Skin of body (tissue), 2 donors: Measurements from ENCODE around the gene PLCB1. TPM values are rescaled to one million over a fixed set of nuclear protein-coding genes. Genes with fewer than 3 reads are reported as not detected.

Experiments
- DNase-seq: peaks from one replicate; lab custom pipeline; 2025; lab: John Stamatoyannopoulos, UW
- total RNA-seq: library from RNA; depleted of rRNA; stranded (reverse); fragments of >200 nt; gene quantifications from one replicate; pipeline ENCODE4 v1.2.3, GENCODE V29; 2014

PLCB1 gene
- total RNA-seq, 1 donor from 2014 or later = 23.8 TPM

DNA sequence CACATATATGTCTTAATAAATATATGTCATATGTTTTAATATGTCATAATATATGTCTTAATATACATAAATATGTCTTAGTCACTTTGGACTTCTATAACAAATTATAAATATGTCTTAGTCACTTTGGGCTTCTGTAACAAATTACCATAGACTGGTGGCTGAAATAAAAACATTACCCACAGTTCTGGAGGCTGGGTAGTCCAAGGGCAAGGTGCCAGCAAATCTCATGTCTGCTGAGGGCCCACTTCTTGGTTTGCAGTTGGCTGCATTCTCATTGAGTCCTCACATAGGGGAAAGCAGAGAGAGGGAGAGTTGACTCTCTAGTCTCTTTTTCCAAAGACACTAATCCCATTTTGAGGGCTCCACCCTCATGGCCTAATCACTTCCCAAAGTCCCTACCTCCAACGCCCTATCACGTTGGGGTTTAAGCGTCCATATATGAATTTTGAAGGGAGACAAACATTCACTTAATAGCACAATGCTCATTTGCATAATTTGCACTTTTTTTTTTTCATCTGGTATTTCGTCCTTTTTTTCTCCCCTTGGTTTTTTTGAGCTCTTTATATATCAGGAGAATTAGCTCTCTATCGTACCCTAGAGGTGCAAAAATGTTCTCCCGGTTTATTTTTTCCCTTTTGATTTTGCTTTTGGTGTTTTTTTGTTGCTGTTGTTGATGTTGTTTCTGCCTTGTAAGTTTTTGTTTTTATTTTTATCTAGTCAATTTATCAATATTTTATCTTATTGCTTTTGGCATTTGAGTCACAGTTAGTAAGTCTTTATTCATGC lies 266.4 kb downstream of the PLCB1 start:
- DNase-seq = no peak

DNA sequence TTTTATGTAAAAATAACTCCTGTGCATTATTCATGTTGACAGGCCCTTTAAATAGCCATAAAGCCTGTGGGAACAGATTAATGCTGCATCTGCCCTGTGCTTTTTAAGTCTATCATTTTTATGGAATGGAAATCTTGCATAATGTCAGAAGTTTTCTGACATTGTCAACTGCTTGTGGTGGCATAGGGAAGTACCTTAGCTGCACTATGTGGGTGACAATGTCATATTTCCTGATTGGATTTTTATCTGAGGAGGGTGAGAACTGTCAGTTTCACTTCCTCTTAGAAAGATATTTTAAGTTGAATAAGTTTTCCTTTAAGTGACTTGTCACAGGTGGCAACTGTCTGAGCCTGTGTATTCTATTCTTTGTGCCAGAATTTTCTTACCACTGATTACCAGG lies 267.9 kb downstream of the PLCB1 start:
- no peak for DNase-seq

DNA sequence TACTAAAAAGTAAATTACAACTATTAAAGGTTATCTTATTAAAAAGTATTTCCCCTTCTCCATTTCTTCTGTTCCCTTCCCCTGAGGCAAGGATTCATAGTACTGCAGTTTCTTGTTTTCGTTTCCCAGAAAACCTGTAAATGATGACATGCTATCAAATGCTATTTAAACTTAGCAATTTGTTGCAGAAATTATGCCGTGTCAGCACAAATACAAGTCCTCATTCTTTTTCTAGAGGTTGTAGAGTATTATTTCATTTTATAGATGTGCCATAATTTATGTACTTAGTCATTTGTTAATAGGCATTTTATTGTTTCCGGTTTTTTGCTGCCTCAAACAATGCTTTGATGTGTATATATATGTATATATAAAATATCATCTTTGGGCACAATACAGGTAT lies 268.4 kb downstream of the PLCB1 start:
- DNase-seq = no peak

DNA sequence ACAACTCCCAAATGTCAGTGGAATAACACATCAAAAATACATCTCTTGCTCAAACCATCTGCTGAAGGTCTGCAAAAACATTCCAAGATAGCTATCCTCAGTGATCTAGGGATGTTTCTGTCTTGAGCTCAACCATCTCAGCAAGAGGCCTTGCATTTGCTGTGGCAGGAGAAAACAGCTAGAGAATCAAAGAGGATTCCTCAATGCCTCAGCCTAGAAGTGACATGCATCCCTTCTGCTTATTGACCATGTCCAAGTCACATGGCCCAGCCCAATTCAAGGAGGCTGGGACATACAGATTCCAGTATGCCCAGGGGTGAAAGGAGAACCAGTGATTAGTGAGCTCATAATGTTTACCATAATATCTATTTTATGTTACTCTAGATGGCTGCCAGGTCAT lies 269.5 kb downstream of the PLCB1 start:
- no peak for DNase-seq

DNA sequence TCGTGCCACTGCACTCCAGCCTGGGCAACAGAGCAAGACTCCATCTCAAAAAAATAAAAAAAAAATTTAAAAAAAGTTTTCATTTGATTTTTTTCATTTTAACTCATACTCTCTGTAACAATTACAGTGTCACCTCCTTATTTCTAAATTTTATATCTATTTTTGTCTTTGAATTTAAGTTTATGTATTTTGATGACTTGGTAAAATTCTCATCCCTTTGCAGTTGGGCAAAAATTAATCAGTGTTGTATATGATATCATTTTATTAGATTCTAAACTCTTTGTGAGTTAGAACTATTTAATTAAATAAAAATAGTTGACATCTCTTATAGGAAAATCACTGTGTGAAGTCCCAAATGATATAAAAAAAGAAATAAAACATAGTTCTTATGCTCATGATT lies 270.7 kb downstream of the PLCB1 start:
- no peak for DNase-seq

DNA sequence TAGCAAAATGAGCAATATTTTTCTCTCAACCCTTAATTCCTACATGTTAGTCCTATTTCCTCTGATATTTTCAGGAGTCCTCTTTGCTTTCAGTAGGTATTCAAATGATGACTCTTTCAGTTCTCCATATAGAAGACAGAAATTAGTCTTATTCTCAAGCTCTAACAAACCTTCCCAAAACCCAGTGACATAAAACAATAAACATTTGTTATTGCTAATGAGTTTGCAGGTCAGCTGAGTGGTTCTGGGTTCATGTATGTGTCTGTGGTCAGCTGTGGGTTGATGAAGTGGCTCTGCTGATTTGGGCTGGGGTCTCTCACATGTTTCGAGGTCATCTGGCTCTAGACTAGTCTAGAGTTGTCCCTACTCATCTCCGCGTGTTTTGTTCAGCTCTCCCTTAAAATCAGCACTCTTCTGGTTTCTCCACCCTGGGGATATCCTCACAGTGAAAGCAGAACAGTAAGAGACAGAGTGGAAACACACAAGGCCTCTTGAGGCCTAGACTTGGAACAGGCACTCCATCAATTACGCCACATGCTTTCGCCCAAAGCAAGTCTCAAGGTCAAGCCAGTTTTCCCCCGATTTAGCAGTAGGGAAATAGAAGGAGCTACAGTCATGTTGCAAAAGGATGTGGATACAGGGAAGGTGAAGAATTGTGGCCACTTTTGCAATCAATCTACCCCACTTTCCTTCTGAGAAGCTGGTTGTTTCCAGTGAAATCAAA lies 273.0 kb downstream of the PLCB1 start:
- no peak for DNase-seq

DNA sequence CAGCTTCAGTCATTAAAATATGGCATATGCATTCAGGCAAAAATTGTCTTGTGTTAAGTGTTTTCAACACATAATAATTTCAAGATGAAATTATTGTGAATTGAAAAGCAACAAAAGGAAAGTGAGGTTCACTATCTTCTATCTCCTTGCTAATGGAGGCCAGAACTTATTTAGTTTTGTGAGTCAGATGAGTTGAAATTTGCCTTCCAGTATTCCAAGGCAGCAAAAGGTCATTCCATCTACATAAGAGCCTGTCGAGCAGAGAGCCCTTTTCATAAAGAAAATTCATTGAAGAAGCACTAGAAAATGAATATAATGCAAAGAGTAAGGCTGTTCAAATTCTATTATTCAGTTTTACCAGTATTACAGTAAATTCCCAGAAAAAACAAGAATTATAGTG lies 274.3 kb downstream of the PLCB1 start:
- DNase-seq = no peak

DNA sequence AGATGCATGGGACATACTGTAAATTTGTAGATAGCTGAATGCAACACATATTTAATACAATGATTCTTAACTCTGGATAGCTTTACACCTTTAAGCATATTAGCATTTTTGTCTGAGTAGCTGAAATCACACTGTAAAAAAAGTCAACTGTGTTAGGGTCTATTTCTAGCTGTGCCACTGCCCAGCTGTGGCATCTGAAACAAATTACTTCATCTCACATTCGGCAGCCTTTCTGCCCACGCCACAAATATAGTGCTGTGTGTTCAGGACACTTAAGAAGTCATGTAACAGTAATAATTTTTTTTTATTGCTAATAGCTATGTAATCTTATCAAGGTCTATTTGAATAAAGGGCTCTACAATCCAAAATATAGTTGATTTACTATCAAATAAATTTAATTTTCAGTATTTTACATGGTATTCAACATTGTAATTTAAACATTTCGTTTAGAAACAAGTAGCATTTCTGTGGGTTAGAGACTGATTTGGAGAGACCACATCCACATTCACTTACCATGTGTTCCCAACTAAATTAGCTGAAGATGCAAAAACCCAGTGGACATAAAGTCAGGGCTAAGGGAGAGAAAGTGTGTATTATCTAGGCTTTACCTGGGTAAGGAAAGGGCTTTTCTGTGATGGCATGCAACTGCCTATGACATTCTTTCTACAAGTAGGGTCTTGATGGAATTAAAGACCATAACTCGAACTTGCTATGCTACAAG lies 276.7 kb downstream of the PLCB1 start:
- DNase-seq = no peak

DNA sequence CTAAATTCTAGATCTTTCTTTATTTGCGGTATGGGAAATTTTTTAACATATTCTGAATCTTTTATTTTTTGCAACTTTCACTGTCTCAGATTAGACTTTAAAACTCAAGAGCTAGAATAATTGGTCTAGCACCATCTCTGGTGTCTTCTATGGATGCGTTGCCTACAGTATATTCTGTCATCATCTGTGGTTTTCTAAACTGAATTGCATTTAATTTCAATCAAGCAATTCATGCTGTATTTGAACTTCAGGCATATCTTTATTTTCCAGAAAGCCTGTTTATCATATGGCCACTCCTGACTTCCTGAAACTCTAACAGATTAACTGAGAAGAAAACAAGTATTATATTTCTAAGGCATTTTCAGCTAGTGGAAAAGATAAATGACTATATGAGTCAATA lies 281.6 kb downstream of the PLCB1 start:
- no peak for DNase-seq

DNA sequence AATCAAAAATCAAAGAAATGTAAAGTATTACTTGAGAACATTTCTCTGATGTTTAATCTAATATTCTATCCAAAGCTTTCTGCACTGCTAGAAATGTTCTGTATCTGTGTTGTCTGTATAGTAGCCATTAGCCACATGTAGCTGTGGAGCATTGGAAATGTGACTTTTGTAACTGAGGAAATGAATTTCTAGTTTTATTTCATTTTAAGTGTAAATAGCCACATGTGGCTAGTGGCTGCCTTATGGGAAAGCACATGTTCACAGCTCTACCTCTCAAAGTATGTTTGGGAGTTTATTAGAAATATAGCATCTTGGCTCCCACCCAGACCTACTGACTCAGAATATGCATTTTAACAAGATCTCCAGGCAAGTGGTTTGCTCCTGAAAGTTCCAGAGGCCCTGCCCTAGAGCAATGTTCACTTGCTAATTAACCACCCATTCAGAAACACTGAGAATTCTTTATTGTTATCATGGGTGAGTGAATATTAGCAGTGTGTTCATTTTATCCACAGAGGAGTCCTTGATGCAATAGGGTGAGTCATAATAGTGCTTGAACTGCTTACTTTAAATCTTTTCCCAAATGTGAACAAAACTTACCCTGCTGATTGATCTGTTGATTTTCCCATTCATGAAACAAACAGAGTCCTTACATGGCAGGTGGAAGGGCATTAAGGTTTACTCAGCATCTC lies 282.7 kb downstream of the PLCB1 start:
- no peak for DNase-seq

DNA sequence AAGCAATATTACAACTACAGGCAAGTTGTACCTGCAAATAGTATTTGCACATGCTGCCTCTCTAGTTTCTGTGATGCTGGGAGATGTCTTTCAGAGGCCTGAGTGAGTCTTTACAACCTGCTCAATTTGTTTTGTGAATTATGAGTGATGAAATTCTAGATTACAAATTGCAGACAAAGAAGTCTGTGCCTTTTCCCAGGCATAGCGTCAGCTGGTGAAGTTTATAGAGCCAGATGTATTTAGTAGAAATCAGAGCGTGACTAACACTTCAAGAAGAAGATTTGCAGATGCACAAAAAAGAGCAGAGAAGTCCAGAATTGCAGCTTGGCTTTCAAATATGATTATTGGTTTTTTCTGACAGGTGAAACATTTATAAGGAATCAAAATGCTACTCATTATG lies 289.9 kb downstream of the PLCB1 start:
- DNase-seq = no peak

DNA sequence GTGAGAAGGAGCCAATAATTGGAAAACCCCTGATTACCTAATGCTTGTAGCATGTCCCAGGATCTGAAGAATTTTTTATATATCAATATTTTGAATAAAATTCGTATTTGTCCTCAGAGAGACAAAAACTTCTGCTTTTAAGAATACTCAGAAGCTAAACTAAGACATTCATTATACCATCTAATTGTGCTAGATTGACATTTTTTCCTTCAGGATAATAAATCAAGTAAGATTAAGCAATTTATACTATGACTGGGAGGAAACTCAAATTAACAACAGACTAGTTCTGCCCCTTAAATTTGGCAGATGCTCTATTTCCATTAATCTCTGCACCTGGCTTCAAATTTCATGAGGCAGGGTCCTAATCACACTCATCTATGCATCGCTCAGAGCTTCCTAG lies 291.4 kb downstream of the PLCB1 start:
- no peak for DNase-seq

DNA sequence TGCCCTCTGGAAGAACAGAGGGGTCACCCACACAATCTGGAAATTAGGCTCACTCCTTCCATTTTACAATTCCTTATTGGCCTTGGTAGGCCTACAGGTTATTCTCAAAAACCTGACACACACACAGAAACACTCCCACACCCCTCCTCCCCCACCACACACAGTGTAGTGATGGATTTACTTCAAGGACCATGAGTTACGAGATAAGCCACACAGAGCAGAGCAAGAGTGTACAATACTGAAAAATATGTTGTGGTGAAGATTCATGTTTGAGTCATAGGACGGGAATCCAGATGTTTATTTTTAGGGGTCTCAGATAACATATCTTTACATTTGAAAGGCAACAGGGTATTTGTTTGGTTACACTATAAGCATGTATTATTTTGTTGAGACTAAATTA lies 291.9 kb downstream of the PLCB1 start:
- DNase-seq = no peak

DNA sequence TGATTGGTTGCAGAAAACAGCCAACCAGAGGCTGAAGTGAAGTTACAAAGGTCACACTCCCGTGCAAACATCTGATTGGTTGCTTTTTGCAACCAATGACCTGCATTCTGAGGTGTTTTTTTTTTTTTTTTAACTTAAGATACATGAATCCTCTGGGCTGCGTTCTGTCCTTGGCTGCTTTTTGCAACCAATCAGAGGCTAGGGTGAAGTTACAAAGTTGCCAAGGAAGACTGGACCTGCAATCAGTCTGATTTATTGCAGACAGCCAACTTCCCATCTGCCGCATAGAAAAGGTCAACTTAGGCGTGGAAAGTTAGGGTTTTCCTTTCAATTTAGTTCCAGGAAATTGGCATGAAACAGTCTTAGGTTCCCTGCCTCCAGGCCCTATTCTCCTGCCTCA lies 292.9 kb downstream of the PLCB1 start:
- DNase-seq = no peak

DNA sequence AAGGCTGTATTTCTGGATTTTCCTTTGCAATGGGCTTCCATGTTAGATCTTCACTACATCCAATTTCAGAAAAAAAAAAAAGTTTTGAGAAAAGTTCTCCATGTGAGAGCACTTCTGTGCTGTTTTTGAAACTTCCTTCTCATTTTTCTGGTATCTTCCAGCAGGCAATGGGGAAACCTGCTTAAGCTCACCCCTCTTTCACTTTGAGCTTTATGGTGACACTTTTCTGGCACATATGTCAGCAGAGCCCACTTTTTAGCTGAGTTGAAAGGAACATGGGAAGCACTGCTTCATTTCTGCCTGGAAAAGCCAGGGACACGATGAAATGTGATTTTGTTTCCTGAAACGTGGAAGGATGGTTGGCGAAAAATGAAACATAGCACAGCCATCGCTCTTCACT lies 293.7 kb downstream of the PLCB1 start:
- DNase-seq = no peak

DNA sequence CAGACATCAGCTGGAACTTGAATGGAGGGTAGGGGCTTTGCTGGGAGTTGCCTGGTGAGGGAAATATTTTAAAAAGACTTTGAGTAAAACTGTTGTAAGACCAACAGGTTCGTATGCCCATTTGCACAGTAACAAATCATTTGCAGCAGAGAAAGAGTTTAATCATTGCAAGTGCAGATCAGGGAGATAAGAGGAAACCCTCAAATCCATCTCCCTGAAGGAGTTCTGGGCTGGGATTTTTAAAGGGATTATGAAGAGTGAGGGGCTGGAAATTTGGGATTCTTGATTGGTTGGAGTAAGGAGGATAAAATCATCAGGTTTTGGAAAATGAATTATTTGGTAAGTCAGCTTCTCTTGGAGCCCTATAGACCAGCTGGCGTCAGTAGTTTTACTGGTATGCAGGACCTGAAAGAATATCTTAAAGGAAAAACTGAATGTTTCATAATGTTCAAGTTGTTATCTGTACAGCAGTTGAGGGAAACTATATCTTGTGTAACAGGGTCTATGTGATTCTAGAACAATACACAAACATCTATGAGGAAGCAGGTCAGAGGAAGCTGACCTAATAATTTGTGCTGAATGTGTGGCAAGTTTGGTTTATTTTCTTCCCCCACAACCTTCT lies 295.5 kb downstream of the PLCB1 start:
- no peak for DNase-seq

DNA sequence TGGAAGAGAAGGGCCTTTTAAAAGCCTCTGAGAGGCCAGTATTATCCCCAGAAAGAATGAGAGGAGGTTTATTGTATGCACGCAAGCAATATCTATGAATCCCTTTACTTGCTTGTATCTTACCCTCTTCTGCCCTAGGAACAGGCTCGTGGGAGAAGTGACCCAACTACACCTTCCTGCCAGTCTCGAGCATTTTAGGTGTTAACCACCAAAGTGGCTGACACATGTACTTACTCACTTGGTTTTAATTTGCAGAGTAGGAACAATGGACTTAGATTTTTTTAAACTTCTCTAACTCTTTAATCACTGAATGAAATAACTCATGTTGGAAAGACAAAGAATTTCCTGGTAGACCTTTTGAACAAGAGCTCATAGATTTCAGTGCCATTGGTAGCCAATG lies 296.9 kb downstream of the PLCB1 start:
- DNase-seq = no peak

DNA sequence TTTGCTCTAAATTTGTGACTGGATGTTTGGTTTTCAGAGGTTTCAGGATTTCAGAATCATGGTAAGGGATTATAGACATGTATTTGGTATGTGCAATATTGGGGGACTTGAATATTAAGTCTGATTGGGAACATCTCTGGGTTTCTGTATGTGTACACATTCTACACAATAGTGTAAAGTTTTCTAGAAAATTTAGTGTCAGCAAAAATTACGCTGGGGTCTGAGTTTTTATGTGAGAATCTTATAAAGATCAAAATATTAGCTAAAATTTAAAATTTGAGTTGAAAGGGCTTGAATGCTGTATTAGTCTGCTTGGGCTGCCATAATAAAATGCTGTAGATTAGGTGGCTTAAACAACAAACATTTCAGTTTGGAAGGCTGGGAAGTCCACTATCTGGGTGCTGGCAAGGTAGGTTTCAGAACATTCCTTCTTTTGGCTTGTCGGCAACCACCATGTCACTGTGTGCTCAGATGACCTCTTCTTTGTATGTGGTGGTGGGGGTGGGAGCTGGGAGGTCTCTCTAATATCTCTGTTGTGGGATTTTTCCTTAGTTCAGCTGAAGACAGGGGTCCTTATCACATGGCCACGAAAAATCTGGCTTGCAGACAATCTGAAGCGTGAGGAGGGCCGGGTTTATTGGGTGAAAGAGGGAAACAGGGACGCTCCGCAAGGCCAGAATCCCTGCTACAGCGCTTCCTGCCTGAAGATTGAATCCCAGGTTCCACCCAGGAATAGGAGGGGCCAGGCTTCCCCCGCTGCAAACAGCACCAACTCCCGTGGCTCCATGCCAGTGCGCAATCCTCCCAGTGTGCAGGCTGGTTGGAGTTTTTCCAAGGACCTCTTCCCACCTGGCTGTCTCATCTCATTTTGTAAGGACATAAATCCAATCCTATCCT lies 299.7 kb downstream of the PLCB1 start:
- DNase-seq = no peak

DNA sequence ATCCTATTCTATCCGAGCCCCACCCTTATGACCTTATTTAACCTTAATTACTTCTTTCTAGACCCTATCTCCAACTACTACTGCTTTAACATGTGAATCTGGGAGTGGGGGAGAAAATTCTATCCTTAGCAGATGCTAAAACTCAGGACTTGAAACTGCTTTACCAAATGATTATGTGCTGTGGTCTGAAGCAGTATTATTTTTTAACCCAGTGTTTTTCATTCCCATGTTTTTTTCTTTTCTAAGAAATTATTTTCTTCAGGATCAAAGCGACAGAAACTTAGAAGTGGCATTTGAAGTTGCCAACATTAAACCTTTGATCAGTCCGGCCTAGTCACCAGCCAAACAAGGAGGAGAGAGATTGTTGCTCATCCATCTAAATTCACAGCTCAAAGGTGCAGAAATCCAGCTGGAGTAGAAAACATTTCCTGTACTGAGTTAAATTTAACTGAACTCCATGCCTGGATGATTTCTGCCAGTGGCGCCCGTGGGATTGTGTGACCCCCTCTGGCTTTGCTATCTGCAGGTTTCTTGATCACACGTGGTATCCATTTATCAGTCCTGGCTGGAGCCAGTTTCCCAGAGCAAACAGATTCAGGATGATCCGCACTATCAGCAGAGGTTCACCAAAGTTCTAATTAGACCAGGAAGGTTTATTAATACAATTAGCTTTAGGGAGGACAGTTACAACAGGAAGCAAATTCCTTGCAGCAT lies 300.5 kb downstream of the PLCB1 start:
- peak; percentile 2 for DNase-seq

DNA sequence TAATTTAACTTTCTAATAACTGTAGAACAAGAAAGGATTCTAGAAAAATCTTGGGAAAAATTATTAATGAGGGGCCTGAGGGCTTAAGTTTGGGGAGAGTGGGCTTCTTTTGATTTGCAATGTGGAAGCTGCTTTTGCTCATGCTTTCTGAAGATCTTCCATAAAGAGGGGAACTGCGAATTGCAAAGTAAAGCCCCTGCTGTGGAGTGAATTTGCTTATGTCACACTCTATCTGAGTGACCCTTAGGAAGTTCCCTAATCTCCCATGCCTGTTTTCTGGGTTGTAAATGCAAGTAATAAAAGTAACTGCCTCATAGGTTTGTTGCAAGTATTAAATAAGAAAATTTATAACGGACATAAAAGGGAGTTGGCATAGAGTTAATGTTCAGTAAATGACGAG lies 301.2 kb downstream of the PLCB1 start:
- no peak for DNase-seq
